HG02970 (cell line): Measurements from ENCODE around the gene GPR37.

Experiments used
- ATAC-seq: cut with Tn5 transposase; IDR thresholded peaks from one replicate; pipeline ENCODE4 v1.9.1; 2021; ENCODE audit warnings: mild to moderate bottlenecking, moderate library complexity, moderate number of reproducible peaks; ENCODE audit not compliant: unreplicated experiment, low FRiP score

The GPR37 gene

GRCh38 chr7:124781418-124781817 lies 15.8 kb upstream of the GPR37 start:
- no peak for ATAC-seq

GRCh38 chr7:124780608-124781007 lies 15.0 kb upstream of the GPR37 start:
- no peak for ATAC-seq

- ATAC-seq: no peak
These were observed 14.5 kb upstream of the GPR37 start for GRCh38 chr7:124780056-124780455.

GRCh38 chr7:124779620-124780019 lies 14.0 kb upstream of the GPR37 start:
- no peak for ATAC-seq

- ATAC-seq: no peak
These were observed 13.6 kb upstream of the GPR37 start for GRCh38 chr7:124779194-124779593.

GRCh38 chr7:124777268-124777667 lies 11.7 kb upstream of the GPR37 start:
- no peak for ATAC-seq

GRCh38 chr7:124776153-124776552 lies 10.6 kb upstream of the GPR37 start:
- ATAC-seq: no peak

- ATAC-seq: no peak
These were observed 9.8 kb upstream of the GPR37 start for GRCh38 chr7:124775422-124775821.

GRCh38 chr7:124773938-124774337 lies 8.3 kb upstream of the GPR37 start:
- ATAC-seq: no peak

GRCh38 chr7:124773339-124773738 lies 7.7 kb upstream of the GPR37 start:
- no peak for ATAC-seq

GRCh38 chr7:124769136-124769535 lies 3.5 kb upstream of the GPR37 start:
- ATAC-seq: no peak

GRCh38 chr7:124768525-124768924 lies 2.9 kb upstream of the GPR37 start:
- ATAC-seq: no peak

GRCh38 chr7:124764847-124765400 lies 668 bp downstream of the GPR37 start:
- peak; percentile 30 for ATAC-seq

- ATAC-seq: no peak
These were observed 1.3 kb downstream of the GPR37 start for GRCh38 chr7:124764051-124764846.

- no peak for ATAC-seq
These were observed 2.9 kb downstream of the GPR37 start for GRCh38 chr7:124762611-124763143.

- no peak for ATAC-seq
These were observed 4.4 kb downstream of the GPR37 start for GRCh38 chr7:124761164-124761715.

- no peak for ATAC-seq
These were observed 7.3 kb downstream of the GPR37 start for GRCh38 chr7:124758327-124758726.

GRCh38 chr7:124754576-124755268 lies 10.9 kb downstream of the GPR37 start:
- no peak for ATAC-seq

GRCh38 chr7:124752310-124752709 lies 13.3 kb downstream of the GPR37 start:
- no peak for ATAC-seq

- ATAC-seq: no peak
These were observed 14.6 kb downstream of the GPR37 start for GRCh38 chr7:124751027-124751426.

- ATAC-seq: no peak
These were observed 18.5 kb downstream of the GPR37 start for GRCh38 chr7:124747072-124747471.
